Psoas muscle (tissue), 8 donors: ENCODE measurements around the gene MFSD12. TPM values are rescaled to one million over a fixed set of nuclear protein-coding genes. Genes with fewer than 3 reads are reported as not detected.
A peak's percentile ranks its signal among the peaks of the same experiment; 100 is the strongest.

Experiments used
- ATAC-seq, 4 donors: fragments of 200-7000 bp; cut with Tn5 transposase; one replicate each; pipeline ENCODE4 v1.9.1; 2020; ENCODE audit warnings: moderate library complexity in 3 of 4, mild to moderate bottlenecking in 2 of 4
- DNase-seq, 2 donors: peaks; one replicate each; pipeline ENCODE4 v3.0.0-alpha.2; 2020
- H3K27ac ChIP-seq: fragments of 200-600 bp; one replicate; pipeline ENCODE4 v1.8.0; 2022
- H3K27me3 ChIP-seq, 3 donors: fragments of 200-600 bp in 1 of 3; one replicate each; pipeline versions ENCODE4 v1.6.1 to v1.8.0; 2013 to 2022; ENCODE audit warnings: low read length in 2 of 3, mild to moderate bottlenecking in 2 of 3, moderate library complexity in 1 of 3; ENCODE audit not compliant: insufficient read depth in 3 of 3
- H3K36me3 ChIP-seq, 2 donors: fragments of 200-600 bp in 1 of 2; one replicate each; pipeline versions ENCODE4 v1.6.1 to v1.8.0; 2013 to 2022; ENCODE audit warnings: low read depth in 1 of 2, mild to moderate bottlenecking in 1 of 2, moderate library complexity in 1 of 2; ENCODE audit not compliant: insufficient read depth in 1 of 2
- H3K4me1 ChIP-seq: fragments of 200-600 bp; one replicate; pipeline ENCODE4 v1.8.0; 2022
- H3K4me3 ChIP-seq: fragments of 200-600 bp; one replicate; pipeline ENCODE4 v1.8.0; 2022; ENCODE audit warnings: mild to moderate bottlenecking
- H3K9me3 ChIP-seq: fragments of 200-600 bp; one replicate; pipeline ENCODE4 v1.8.0; 2022
- WGBS, 3 donors: extraction: QIAGEN DNeasy Blood & Tissue Kit; methylation state at CpG; one replicate each; pipeline versions ENCODE4 v1.1.6 to v1.1.7; 2013; 5-methylcytosine and 5-hydroxymethylcytosine counted together
- intact Hi-C, 2 donors: fragments of 100-400 bp; cut with DNase I; formaldehyde crosslinking; loops; one replicate each; pipeline versions ENCODE4 v1.11.0 to v1.14.2; 2022
- long read RNA-seq, 2 donors: library from polyadenylated mRNA; unstranded; transcript quantifications; one replicate each; pipeline ENCODE4 v2.0.0, GENCODE V29; 2021
- polyA plus RNA-seq, 3 donors: library from polyadenylated mRNA; stranded (reverse); fragments of 200-250 nt; gene quantifications; one replicate each; pipeline ENCODE4 v1.2.3, GENCODE V29; 2013
- total RNA-seq, 4 donors: library from RNA; stranded (reverse); fragmentation: NEBNext Ultra II Directional in 2 of 4; extraction: Animal tissue kit (Norgen Biotek cat#: 25700) in 2 of 4; gene quantifications; one replicate each; pipeline versions ENCODE4 v1.2.1 to v1.2.4, GENCODE V29; 2021 to 2023
- TF ChIP-seq, protein P1 (sequence below): fragments of 200-600 bp; IDR thresholded peaks from one replicate; pipeline ENCODE4 v1.8.0; 2022; ENCODE audit warnings: antibody characterized with exemption
- donor health status: healthy with polysubstance abuse.
- donor health status: DM: no; HTN: no; CAD: no; lungs with moderate emphysema.
- donor health status: Bipolar disorder and iron deficiency.
- donor health status: healthy.
- donor health status: DM: yes; HTN: yes; CAD: no.
- donor health status: DM: no; HTN: no; CAD: no.
- donor health status: DM: no; HTN: no; CAD: no.
- donor health status: DM: yes; HTN: yes; CAD: no.

MFSD12 gene
- 10 to 100 TPM; 16.3 to 25.2 (median 21.5) TPM for total RNA-seq
- 10 to 100 TPM; 25.6 to 46.6 (median 33.8) TPM for polyA plus RNA-seq
- long read RNA-seq, donor 1, transcript MFSD12-201 (10 exons, 2,124 nt), result major isoform, 8 of 21 reads
- long read RNA-seq, donor 1, partial matches to known transcripts, result 4 of 21 reads
- long read RNA-seq, donor 1, other reads (novel, unspliced or antisense), result 7 of 21 reads
- long read RNA-seq, donor 2, transcript MFSD12-201 (10 exons, 2,124 nt), result major isoform, 24 of 64 reads
- long read RNA-seq, donor 2, partial matches to known transcripts, result 23 of 64 reads
- long read RNA-seq, donor 2, other reads (novel, unspliced or antisense), result 17 of 64 reads

DNA sequence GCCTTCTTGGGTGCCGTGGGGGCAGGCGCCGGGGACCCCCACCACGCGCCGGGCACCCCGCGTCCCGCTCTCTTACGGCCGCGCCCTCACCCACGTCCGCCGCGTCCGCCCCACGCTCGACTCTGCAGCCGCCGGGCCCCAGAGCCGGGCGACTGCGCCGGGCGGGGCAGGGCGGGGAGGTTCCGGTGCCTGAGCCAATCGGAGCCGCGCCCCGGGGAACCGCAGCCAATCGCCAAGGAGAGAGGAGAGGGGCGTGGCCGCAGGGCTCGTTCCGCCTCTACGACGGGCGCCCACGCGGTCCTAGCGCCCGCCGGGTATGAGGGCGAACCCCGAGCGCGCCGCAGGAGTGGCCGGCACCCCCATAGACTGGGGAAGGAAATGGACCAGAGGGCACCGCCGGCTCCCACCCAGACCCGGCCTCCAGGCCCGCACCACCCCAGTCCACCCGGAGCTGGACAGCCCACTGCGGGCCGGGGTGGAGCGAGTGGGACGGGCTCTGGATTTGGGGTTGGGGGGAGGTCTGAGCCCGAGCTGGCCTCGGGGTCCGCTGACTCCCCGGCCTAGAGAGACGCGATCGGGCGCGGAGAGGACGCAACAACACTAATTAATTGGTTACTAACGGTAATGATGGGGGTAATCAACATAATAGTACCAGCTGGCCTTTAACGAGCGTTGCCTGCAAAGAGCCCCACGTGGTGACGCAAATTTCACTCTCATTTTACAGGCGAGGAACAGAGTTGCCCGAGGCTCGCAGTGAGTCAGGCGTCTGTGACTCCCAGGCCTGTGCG lies at the start of gene MFSD12:
MFSD12 (minus strand) TSS at position 126 of the 788 bp plus-strand sequence. CDS start 183 bp downstream, outside the sequence.
- peak within 1 kb of the TSS; percentile 75 for H3K4me3 ChIP-seq
- ATAC-seq (peak; percentile 98), DNase-seq (peak; percentile 97 to 98)
- H3K27me3 ChIP-seq, result no peaks in the 10 kb centered on the region
- H3K27ac ChIP-seq, result peak within 1 kb of the TSS; percentile 76
- H3K4me1 ChIP-seq, result peaks cover 8% of the 10 kb centered on the region
- no peaks in the 10 kb centered on the region for H3K36me3 ChIP-seq
- WGBS, 3 donors, result 0 to 1% (median 0%) methylated on average over 58 to 81 of the region's 81 CpGs
- H3K9me3 ChIP-seq, result no peaks in the 10 kb centered on the region
- TF ChIP-seq, protein P1, sequence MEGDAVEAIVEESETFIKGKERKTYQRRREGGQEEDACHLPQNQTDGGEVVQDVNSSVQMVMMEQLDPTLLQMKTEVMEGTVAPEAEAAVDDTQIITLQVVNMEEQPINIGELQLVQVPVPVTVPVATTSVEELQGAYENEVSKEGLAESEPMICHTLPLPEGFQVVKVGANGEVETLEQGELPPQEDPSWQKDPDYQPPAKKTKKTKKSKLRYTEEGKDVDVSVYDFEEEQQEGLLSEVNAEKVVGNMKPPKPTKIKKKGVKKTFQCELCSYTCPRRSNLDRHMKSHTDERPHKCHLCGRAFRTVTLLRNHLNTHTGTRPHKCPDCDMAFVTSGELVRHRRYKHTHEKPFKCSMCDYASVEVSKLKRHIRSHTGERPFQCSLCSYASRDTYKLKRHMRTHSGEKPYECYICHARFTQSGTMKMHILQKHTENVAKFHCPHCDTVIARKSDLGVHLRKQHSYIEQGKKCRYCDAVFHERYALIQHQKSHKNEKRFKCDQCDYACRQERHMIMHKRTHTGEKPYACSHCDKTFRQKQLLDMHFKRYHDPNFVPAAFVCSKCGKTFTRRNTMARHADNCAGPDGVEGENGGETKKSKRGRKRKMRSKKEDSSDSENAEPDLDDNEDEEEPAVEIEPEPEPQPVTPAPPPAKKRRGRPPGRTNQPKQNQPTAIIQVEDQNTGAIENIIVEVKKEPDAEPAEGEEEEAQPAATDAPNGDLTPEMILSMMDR, result no peak
- intact Hi-C loops, result loop anchor here in 1 of 2 donors (2.0 to 10.0 kb wide), 2 partner anchors 71 to 147 kb away; partner anchors contain the start of genes PIP5K1C and TJP3

DNA sequence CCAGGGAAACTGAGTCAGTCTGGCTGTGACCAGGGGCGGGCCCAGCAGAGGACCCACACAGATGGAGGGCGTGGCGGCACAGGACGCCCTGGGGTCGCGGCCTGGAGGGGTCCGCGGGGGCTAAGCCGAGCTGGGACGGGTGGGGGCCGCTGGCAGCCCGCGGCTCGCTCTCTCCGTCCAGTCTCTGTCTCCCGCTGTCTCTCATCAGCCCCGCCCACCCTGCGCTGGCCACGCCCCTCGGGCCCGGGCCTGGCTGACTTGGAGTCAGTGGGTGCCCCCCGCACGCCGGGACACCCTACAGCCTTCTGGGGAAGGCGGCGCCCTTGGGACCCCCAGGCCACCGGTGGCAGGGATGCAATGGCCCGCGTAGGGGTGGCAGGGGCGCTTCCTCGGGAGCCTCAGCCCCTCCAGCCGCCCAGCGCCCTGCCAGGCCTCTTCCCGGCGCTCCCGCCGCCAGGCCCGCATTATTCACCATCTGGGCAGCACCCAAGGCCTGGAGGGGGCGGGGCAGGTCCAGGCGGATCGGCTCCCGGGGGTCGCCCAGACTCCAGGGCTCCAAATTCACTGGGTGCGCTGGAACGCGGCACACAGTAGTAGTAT lies 49.4 kb upstream of the MFSD12 start, which contains the start of gene TBXA2R:
TBXA2R (minus strand) TSS at position 186 of the 600 bp plus-strand sequence. CDS start 6,241 bp downstream, outside the sequence.
- H3K36me3 ChIP-seq, result peaks cover 0 to 11% of the 10 kb centered on the region in 2 donors
- TF ChIP-seq, protein P1, result no peak
- peak in 1 of 2 donors; percentile 84 for DNase-seq
- H3K4me1 ChIP-seq, result peaks cover 5% of the 10 kb centered on the region
- ATAC-seq, result peak; percentile 46 to 70 (median 52)
- 1 to 3% (median 2%) methylated on average over 23 to 46 of the region's 46 CpGs for WGBS, 3 donors
- no peaks in the 10 kb centered on the region for H3K9me3 ChIP-seq
- peak within 1 kb of the TSS; percentile 62 for H3K4me3 ChIP-seq
- peak within 1 kb of the TSS; percentile 54 for H3K27ac ChIP-seq
- intact Hi-C loops, result no loop called here
- peaks cover 0 to 39% (median 9%) of the 10 kb centered on the region in 3 donors for H3K27me3 ChIP-seq

DNA sequence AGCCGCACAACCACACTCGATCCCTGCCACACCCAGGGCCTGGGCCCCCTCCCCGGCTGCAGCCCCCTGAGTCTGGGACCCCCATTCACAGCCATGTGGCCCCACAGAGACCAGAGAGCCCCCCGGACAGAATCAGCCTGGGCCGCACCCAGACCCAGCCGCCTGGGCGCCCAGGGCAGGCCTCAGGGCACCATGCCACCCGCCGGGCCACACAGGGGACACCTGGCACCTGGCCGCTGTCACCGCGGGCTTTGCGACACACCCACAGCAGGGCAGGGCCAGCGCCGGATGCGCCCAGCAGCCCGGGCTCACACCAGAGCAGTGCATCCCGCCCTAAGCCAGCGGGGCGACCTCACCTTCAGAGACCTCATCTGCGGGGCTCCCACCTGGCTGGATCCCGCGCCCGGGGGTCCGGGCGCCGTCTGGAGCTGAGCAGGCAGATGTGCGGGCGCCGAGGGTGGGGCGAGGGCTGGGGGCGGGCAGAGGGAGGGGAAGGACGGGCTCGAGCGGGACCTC lies 48.8 kb upstream of the MFSD12 start:
- Histone ChIP-seq H3K27ac (peak overlapping the region; percentile 54), H3K4me1 (peaks cover 5% of the 10 kb centered on the region), H3K36me3 (peaks cover 0 to 6% of the 10 kb centered on the region in 2 donors), H3K4me3 (peak overlapping the region; percentile 62), H3K9me3 (no peaks in the 10 kb centered on the region), H3K27me3 (peaks cover 0 to 39% (median 9%) of the 10 kb centered on the region in 3 donors)
- WGBS, 3 donors, result 6 to 12% (median 9%) methylated on average over 28 to 35 of the region's 35 CpGs
- DNase-seq, result no peak
- TF ChIP-seq, protein P1, result no peak
- ATAC-seq, result peak in 2 of 4 donors; percentile 22 to 40
- intact Hi-C loops, result no loop called here

DNA sequence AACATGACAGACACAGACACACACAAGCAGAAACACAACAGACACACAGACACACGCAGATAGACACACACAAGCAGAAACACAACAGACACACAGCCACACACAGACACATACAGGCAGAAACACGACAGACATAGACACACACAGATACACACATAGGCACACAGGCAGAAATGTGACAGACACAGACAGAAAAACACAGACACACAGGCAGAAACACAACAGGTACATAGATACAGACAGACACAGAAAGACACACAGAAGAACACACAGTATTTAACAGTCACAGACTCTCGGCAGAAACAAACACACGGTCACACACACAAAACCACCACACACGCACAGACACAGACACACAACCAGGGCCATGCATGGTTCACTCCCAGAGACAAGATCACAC lies 48.4 kb upstream of the MFSD12 start:
- no peak for DNase-seq
- intact Hi-C loops, result no loop called here
- TF ChIP-seq, protein P1, result no peak
- peaks cover 0 to 1% of the 10 kb centered on the region in 2 donors for H3K36me3 ChIP-seq
- peaks cover 0 to 39% (median 9%) of the 10 kb centered on the region in 3 donors for H3K27me3 ChIP-seq
- H3K27ac ChIP-seq, result no peak overlapping the region
- peaks cover 5% of the 10 kb centered on the region for H3K4me1 ChIP-seq
- WGBS, 3 donors, result 45 to 78% (median 59%) methylated on average over 5 of the region's 5 CpGs
- ATAC-seq, result no peak
- no peaks in the 10 kb centered on the region for H3K9me3 ChIP-seq
- H3K4me3 ChIP-seq, result peak overlapping the region; percentile 62
